GM19351 (cell line): ENCODE results near the gene THAP6.
"Not testable (repeated sequence)": the region's sequence is repeated elsewhere in the genome, so short reads cannot be mapped to it uniquely, and the experiment has no call there.

Experiments
- ATAC-seq: cut with Tn5 transposase; IDR thresholded peaks from one replicate; pipeline ENCODE4 v1.9.1; 2021; ENCODE audit warnings: mild to moderate bottlenecking, moderate library complexity; ENCODE audit not compliant: unreplicated experiment

THAP6 gene

DNA sequence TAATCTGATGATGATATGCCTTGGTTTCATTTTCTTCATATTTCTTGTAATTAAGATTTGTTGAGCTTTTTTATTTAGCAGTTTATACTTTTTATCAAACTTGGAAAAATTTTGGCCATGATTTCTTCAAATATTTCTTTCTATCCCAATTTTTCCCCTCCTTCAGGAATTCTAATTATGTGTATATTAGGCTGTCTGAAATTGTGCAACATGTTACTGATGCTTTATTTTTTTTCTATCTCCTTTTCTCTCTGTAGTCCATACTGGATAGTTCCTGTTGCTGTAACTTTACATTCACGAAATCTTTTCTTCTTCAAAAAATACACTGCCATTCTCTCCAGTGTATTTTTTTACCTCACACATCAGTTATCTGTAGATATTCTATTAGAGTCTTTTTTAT, 10.8 kb downstream of the THAP6 start:
- no peak for ATAC-seq

DNA sequence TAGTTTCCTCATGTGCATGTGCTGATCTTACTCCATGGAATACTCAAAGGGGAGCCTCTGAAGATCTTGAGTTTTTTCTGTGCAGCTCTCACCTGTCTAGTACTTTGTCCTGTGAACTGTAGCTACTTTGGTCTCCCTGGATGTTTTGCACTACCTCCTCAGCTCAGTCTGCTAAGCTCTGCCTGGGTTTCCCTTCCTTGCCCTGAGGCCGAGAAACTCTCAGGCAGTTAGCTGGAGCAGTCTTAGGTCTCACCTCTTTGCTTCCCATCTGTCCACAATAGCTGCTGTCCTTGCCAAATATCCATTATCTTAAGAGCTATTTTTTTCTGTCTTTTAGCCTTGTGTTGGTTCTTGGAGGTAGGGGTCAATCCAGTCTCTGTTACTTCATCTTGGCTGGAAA, 11.6 kb downstream of the THAP6 start:
- ATAC-seq: no peak

DNA sequence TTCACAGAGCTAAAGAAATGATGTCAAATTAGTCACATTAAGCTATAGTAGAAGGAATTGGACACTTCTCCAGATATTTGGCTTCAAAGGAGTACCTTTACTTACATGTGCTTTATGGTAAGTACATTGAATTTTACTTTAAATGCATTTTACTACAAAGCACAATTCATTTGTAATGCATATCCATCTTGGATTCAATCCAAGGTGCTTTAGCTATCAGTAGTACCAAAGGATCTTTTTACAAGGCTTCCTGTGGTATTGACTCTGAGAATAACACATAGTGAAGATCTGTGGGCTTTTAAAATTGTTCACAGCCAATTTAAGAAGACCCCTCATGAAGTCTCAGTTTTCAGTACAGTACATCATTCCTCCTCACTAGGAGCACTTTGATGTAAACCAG, 13.2 kb downstream of the THAP6 start:
- no peak for ATAC-seq

DNA sequence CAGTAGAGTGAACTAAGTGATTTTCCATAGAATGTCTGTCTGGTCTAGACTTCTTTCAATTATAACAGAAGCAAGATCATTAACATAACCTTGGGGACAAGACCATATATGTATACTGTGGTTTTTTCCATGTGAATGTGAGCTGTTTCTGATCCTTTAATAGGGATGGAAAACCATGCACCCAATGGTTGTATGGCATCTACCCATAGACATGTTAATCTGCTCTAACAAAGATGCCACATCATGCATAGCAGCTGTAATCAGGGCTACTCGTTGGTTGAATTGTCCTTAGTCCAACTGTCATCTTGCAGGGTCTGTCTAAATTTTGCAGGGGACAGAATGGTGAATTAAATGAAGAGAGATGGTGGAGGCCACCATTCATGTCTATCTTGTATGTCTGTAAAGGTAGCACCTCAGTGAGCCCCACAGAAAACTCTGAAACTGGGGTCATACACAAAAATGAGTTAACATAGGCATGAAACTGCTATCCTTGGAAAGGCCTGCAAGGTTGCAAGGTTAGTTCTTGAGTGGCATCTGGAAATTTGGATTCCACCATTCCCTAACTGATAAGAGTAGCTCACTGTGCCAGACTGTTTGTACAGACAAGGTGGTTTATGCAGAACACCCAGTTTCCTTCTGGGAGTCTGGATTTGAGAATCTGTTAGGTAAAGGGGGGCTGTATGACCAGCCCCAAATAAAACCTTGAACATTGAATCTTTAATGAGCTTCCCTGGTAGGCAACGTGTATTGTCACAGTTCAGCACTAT, 16.5 kb downstream of the THAP6 start:
- ATAC-seq: no peak

DNA sequence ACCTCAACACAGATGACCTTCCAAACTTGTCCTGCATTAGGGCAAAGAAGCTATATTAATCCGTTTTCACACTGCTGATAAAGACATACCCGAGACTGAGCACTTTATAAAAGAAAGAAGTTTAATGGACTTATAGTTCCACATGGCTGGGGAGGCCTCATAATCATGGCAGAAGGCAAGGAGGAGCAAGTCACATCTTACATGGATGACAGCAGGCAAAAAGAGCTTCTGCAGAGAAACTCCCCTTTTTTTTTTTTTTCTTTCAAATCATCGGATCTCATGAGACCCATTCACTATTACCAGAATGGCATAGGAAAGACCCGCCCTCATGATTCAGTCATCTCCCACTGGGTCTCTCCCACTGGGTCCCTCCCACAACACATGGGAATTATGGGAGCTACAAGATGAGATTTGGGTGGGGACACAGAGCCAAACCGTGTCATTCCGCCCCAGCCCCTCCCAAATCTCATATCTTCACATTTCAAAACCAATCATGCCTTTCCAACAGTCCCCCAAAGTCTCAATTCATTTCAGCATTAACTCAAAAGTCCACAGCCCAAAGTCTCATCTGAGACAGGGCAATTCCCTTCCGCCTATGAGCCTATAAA, 17.4 kb downstream of the THAP6 start:
- ATAC-seq: not testable (repeated sequence)

DNA sequence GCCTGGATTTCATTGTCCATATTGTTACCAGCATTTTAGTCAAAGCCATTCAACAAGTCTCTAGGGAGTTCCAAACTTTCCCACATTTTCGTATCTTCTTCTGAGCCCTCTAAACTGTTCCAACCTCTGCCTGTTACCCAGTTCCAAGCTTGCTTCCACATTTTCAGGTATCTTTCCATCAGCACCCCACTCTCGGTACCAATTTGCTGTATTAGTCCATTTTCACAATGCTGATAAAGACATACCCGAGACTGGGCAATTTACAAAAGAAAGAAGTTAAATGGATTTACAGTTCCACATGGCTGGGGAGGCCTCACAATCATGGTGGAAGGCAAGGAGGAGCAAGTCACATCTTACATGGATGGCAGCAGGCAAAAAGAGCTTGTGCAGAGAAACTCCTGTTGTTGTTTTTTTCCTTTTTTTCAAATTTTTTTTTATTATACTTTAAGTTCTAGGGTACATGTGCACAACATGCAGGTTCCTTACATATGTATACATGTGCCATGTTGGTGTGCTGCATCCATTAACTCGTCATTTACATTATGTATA, 19.1 kb downstream of the THAP6 start:
- not testable (repeated sequence) for ATAC-seq

DNA sequence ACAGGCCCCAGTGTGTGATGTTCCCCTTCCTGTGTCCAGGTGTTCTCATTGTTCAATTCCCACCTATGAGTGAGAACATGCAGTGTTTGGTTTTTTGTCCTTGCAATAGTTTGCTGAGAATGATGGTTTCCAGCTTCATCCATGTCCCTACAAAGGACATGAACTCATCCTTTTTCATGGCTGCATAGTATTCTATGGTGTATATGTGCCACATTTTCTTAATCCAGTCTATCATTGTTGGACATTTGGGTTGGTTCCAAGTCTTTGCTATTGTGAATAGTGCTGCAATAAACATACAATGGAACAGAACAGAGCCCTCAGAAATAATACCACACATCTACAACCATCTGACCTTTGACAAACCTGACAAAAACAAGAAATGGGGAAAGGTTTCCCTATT, 19.7 kb downstream of the THAP6 start:
- not testable (repeated sequence) for ATAC-seq

DNA sequence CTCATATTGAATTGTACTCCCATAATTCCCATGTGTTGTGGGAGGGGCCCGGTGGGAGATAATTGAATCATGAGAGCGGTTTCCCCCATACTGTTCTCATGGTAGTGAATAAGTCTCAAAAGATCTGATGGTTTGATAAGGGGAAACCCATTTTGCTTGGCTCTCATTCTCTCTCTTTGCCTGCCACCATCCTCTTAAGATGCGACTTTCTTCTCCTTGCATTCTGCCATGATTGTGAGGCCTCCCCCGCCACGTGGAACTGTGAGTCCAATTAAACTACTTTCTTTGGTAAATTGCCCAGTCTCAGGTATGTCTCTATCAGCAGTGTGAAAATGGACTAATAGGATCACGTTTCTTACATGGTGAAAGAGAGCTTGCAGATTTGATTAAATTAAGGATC, 23.0 kb downstream of the THAP6 start:
- not testable (repeated sequence) for ATAC-seq

DNA sequence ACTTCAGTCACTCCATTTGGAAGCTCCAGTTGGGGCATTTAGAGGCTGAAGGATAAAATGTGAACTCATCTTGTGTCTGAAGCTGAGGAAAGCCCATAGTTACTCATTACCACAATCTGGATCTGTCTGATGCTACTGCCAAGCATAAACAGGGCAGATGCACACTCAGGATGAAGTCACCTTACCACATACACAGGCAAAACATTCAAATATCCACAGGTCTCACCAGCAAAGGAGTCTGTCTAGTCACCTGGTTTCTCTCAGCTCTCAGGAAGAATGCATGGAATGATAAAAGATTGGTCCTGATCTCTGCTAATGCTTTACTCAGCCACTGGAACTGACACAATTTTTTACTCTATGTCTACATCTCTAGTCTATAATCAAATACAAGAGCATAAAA, 28.6 kb downstream of the THAP6 start:
- no peak for ATAC-seq

DNA sequence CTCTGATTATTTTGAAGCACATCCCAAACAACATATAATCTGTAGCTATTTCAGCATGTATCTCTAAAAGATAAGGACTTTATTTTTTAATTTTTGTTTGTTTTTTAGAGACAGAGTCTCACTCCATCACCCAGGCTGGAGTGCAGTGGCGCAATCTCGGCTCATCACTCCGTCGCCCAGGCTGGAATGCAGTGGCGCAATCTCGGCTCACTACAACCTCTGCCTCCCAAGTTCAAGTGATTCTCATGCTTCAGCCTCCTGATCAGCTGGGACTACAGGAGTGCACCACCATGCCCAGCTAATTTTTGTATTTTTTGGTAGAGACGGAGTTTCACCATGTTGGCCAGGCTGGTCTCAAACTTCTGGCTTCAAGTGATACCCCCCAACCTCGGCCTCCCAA, 29.9 kb downstream of the THAP6 start:
- ATAC-seq: not testable (repeated sequence)

DNA sequence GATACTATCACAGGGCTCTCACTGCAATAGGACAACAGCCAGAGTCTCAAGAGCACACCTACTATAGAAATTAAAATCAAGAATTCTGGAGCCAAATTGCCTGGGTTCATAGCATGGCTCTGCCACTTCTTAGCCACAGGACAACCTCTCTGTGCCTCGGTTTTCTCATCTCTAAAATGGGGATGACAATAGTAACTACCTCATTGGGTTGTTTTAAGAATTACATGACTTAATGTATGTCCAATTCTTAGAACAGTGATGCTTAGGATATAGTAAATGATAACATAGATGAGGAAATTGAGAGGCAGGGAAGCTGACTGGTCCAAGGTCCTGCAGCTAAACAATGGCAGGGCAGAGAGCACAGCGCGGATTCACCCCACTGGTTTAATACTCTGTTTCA, 30.6 kb downstream of the THAP6 start:
- ATAC-seq: no peak

DNA sequence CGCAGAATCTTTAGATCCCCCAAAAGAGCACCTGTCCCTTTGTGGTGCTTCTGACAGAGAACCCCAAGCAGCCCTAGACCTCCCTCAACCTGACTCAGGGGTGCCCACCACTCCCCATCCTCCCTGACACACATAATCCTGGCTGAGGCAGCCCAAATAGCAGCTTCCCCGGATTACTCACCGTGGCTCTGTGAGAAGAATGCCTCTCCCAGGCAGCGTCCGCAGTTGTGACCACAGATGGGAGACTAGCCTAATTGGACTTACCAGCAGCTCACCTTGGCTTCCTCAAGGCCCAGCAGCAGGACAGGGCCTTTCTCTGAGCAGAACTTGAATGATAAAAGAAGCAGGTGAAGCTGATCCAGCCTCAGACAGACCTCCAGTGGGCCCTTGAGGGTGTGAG, 31.3 kb downstream of the THAP6 start:
- ATAC-seq: no peak

DNA sequence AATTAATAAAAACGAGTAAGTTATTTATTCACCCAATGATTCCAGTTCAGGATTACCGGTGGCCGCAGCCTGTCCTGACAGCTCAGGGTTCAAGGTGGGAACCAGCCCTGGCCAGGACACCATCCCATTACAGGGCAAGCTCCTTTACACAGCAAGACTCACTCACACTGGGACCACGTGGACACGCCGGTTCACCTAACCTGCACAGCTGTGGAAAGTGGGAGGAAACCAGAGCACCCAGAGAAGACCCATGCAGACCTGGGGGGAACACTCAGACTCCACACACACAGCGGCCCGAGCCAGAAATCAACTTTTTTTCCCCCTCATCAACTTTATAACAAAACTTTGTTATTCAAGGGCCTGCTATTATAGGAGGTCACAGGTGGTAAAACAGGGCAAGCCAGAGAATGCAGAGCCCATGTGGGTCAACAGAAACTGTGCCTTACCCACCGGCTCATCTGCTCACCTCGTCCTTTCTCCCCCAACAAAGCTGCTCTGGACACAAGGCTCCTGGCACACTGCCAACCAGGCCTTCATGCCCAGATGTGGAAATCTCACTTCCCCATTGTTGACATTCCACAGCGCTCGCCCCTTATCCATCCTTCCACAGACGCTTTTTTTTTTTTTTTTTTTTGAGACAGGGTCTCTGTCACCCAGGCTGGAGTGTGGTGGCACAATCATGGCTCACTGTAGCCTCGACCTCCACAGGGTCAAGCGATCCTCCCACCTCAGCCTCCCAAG, 33.5 kb downstream of the THAP6 start:
- no peak for ATAC-seq

DNA sequence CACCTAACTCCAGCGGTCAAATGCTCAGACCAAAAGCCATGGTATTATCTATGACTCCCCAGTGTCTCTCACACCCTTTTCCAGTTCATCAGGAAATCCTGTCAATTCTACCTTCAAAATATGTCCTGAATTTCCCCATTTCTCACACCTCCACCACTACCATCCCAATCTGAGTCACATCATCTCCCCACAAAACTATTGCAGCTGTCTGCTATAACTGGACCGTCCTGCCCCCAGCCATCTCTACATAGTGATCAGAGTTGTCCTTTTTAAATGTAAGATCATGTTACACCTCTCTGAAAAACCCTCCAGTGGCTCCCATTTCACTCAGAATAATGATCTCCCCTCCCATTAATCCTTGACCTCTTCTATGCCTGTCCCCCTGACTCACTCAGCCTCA, 34.7 kb downstream of the THAP6 start:
- ATAC-seq: no peak

DNA sequence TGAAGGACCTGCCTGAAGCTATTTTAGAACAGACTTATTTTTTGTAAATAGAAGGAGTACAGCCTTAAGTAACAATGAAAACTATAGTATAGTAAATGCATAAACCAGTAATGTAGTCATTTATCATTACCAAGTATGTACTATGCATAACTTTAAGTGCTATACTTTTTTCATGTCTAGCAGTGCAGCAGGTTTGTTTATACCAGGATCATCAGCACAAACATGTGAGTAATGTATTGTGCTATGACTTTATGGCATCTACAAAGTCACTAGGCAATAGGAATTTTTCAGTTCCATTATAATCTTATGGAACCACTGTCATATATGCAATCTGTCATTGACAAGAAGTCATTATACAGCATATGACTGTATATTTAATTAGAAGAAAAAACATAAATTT, 38.2 kb downstream of the THAP6 start:
- ATAC-seq: no peak

DNA sequence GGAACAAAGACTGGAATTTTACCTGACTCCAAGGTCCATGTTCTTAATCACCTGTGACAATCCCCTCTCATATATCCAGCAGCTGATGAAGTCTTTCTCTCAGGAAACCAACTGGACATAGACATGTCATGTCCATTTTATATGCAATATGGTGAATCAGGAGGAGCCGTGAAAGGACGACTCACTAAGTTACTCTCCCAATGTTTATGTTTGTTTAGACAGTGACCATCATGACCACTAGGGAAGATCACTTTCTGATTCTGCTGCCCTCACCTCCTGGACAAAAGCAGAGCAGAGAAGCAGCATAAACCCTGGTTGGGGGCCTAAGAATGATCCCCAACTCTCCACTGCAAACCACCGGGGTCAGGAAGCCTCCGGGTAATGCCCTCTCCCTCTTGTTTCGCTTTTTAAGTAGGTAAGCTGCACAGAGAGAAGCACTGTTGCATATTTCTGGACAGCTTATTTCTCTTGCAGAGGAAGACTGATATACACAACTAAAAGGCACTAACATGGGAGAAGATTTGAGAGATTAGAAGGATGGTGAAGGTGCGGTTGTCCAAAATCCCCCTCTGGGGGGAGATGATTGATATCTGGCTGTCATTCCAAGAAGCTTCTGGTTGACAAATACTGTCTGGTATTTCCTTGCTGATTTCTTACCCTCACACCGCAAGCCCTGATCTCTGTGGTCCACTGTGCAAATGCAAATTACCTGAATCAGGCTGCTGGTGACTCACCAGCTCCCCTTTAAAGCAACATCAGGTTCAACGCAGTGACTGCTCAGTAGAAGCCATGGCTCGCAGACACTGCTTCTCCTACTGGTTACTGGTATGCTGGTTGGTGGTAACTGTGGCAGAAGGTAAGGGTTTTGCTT, 41.3 kb downstream of the THAP6 start, which contains the start of gene ODAPH:
TSS of gene ODAPH (plus strand) at position 773 of the 871 bp plus-strand sequence. CDS start at position 790, 17 bp downstream.
- peak; percentile 99 for ATAC-seq

DNA sequence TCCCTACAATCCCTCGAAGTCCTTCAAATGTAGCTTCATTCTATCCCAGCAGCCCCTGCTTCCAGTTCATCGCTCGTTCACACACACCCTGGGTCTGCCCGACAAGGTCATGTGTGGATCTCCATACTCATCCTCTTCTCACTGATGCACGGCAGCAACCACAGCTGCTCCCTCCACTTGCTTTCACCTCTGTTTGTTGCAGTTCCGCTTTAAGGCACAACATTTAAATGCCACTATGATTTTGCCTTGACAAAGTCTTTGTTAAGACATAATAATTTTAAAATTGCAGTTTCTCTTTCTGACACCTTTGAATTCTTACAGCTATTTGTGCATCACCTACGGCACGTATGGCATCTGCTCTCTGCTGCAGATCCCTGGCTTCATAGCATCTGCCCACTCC, 43.4 kb downstream of the THAP6 start:
- no peak for ATAC-seq

DNA sequence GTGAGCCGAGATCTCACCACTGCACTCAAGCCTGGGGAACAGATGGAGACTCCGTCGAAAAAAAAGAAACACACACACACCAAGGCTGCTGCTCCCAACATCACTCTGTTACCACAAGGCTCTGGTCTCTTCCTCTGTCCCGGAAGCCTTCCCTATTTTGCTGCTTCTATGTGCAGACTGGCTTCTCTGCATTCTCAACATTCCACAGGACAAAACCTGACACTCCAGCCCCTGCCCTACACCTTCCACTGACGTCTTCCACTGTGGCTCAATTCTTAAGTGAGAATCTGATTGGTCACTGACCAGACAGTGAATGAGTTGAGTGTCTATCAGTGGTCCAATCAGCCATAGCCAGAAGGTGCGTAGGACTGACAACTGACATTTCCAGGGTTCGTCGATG, 47.5 kb downstream of the THAP6 start:
- ATAC-seq: no peak

DNA sequence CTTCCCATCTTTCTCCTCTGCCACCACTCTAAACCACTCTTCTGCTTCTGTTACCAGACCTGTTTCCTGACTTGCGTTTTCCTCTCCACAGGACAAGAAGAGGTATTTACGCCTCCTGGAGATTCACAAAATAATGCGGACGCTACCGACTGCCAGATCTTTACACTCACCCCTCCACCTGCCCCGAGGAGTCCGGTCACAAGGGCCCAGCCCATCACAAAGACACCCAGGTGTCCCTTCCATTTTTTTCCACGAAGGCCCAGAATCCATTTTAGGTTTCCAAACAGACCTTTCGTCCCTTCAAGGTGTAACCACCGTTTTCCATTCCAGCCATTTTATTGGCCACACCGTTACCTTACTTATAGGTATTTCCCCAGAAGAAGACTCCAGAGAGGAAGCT, 49.8 kb downstream of the THAP6 start:
- ATAC-seq: no peak

DNA sequence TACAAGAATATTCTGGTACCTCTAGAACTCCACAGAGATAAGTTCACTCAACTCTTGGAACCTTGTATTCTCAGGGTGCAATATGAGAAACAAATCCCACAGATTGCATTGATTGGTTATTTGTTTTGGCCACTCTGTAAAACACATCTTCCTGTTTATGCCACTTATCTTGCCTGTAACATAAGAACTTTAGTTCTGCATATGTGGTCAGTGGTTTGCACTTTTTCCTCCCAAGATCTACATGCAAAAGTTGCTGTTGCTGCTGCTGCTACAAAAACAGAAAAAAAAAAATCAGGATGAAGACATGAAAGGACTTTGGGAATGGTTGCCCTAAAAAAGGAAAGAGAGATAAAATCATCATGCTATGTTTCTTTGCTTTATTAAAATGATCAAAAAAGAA, 51.2 kb downstream of the THAP6 start:
- ATAC-seq: no peak

DNA sequence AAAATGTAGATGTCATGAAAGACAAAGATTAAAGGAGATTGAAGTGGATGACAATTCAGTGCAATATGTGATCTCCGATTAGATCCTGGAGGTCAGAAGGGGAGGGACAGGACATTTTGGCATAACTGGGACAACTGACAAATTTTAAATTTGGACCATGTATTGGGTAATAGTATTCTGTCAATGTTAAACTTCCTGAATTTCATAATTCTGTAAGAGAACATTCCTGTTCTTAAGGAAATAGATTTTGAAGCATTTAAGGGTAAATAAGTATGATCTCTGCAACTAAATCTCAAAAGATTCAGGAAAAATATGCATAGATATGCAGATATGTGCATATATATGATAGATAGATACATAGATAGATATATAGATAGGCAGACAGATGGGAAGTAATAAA, 52.6 kb downstream of the THAP6 start:
- ATAC-seq: no peak
